ENCODE results near the gene UNC50. TPM values are rescaled to one million over a fixed set of nuclear protein-coding genes. Genes with fewer than 3 reads are reported as not detected.

The UNC50 gene, protein sequence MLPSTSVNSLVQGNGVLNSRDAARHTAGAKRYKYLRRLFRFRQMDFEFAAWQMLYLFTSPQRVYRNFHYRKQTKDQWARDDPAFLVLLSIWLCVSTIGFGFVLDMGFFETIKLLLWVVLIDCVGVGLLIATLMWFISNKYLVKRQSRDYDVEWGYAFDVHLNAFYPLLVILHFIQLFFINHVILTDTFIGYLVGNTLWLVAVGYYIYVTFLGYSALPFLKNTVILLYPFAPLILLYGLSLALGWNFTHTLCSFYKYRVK
- total RNA-seq (2022; extraction: Qiagen RNA extraction; ENCODE audit: low read depth) = 41.5 to 51.3 TPM (median 45.6 TPM) in 5 replicates

GRCh38 chr2:98608116-98608961, at the start of gene UNC50, which contains the start of gene COA5:
UNC50 (plus strand) TSS chr2:98608589; CDS start chr2:98609760, 1,171 bp downstream.
COA5 (minus strand) TSS chr2:98608512; CDS start chr2:98608405, 107 bp downstream.

Other genes starting within 250 kb of the UNC50 start
- 6.4 to 10.7 TPM (median 9.2 TPM) in 5 replicates for gene INPP4A, start 163.7 kb upstream of the UNC50 start, total RNA-seq (2022; extraction: Qiagen RNA extraction; ENCODE audit: low read depth)
- gene COA5, start 77 bp upstream of the UNC50 start, total RNA-seq (2022; extraction: Qiagen RNA extraction; ENCODE audit: low read depth) = 19.2 to 24.7 TPM (median 23.5 TPM) in 5 replicates
- 1.3 to 2.8 TPM (median 2.5 TPM) in 5 replicates for gene MGAT4A, start 122.5 kb downstream of the UNC50 start, total RNA-seq (2022; extraction: Qiagen RNA extraction; ENCODE audit: low read depth)

Data from A549 treated with GW870086 at 1 μM for 4 hours (cell line).